Caki2 (cell line): ENCODE measurements around the gene PPP1R12A. TPM values are rescaled to one million over a fixed set of nuclear protein-coding genes. Genes with fewer than 3 reads are reported as not detected.
A peak's percentile ranks its signal among the peaks of the same experiment; 100 is the strongest.
"Not testable (repeated sequence)": the region's sequence is repeated elsewhere in the genome, so short reads cannot be mapped to it uniquely, and the experiment has no call there.

Experiments
- DNase-seq: peaks from one replicate; pipeline ENCODE4 v3.0.0-alpha.2; 2015; ENCODE audit warnings: low read depth
- in situ Hi-C: cut with HindIII; loops from 2 replicates; pipeline ENCODE4 v1.10.0; 2016; ENCODE audit warnings: low sequenced_read_pairs, low pct_unique_long_range_greater_than_20kb, mixed read lengths
- total RNA-seq: library from RNA; depleted of rRNA; stranded (reverse); fragments of >200 nt; shearing (Covaris generic); gene quantifications from 2 replicates; pipeline ENCODE4 v1.2.3, GENCODE V29; 2014; ENCODE audit warnings: low replicate concordance; rRNA removed

The PPP1R12A gene
- total RNA-seq = 67.8 and 150 TPM in 2 replicates

- in situ Hi-C loops = no loop called here
- peak; percentile 100 for DNase-seq
Observed at GRCh38 chr12:79935021-79935623, at the start of gene PPP1R12A. PPP1R12A (minus strand) TSS chr12:79935097; CDS start chr12:79934931, 166 bp downstream.

- DNase-seq = peak; percentile 19
- in situ Hi-C loops = no loop called here
Observed at GRCh38 chr12:79983986-79984620, 49.2 kb upstream of the PPP1R12A start.

- in situ Hi-C loops = no loop called here
- peak; percentile 62 for DNase-seq
Observed at GRCh38 chr12:79983492-79983891, 48.6 kb upstream of the PPP1R12A start.

GRCh38 chr12:79982086-79983062, 47.5 kb upstream of the PPP1R12A start:
- in situ Hi-C loops = no loop called here
- no peak for DNase-seq

- in situ Hi-C loops = no loop called here
- DNase-seq = no peak
Observed at GRCh38 chr12:79978692-79979091, 43.8 kb upstream of the PPP1R12A start.

- in situ Hi-C loops = not testable (repeated sequence)
- DNase-seq = peak; percentile 27
Observed at GRCh38 chr12:79977856-79978460, 43.1 kb upstream of the PPP1R12A start.

GRCh38 chr12:79975143-79975542, 40.2 kb upstream of the PPP1R12A start:
- in situ Hi-C loops = no loop called here
- DNase-seq = no peak

- no peak for DNase-seq
- in situ Hi-C loops = no loop called here
Observed at GRCh38 chr12:79973801-79974200, 38.9 kb upstream of the PPP1R12A start.

GRCh38 chr12:79964100-79964627, 29.3 kb upstream of the PPP1R12A start:
- in situ Hi-C loops = no loop called here
- no peak for DNase-seq

- DNase-seq = no peak
- in situ Hi-C loops = no loop called here
Observed at GRCh38 chr12:79961411-79961810, 26.5 kb upstream of the PPP1R12A start.

GRCh38 chr12:79959484-79959883, 24.6 kb upstream of the PPP1R12A start:
- DNase-seq = no peak

GRCh38 chr12:79956896-79957295, 22.0 kb upstream of the PPP1R12A start:
- in situ Hi-C loops = no loop called here
- DNase-seq = no peak

More at GRCh38 chr12:79959484-79959883, 24.6 kb upstream of the PPP1R12A start:
- in situ Hi-C loops = no loop called here

GRCh38 chr12:79955561-79955960, 20.7 kb upstream of the PPP1R12A start:
- in situ Hi-C loops = no loop called here
- DNase-seq = no peak

- in situ Hi-C loops = no loop called here
- no peak for DNase-seq
Observed at GRCh38 chr12:79954037-79954610, 19.2 kb upstream of the PPP1R12A start.

- no peak for DNase-seq
- in situ Hi-C loops = no loop called here
Observed at GRCh38 chr12:79949098-79949497, 14.2 kb upstream of the PPP1R12A start.

- in situ Hi-C loops = no loop called here
- DNase-seq = no peak
Observed at GRCh38 chr12:79945433-79945832, 10.5 kb upstream of the PPP1R12A start.

GRCh38 chr12:79944565-79944964, 9.7 kb upstream of the PPP1R12A start:
- DNase-seq = no peak
- in situ Hi-C loops = no loop called here

GRCh38 chr12:79942846-79943245, 7.9 kb upstream of the PPP1R12A start:
- in situ Hi-C loops, DNase-seq: not testable (repeated sequence)
